ENCODE measurements around the gene EMC8. TPM values are rescaled to one million over a fixed set of nuclear protein-coding genes. Genes with fewer than 3 reads are reported as not detected.
"Not testable (repeated sequence)": the region's sequence is repeated elsewhere in the genome, so short reads cannot be mapped to it uniquely, and the experiment has no call there.

Gene EMC8
- total RNA-seq, 5 donors from 2014 or later (not counting 1 experiment from before 2014, with no cell fraction given), result 27.3 to 34.8 (median 31.1) TPM

GRCh38 chr16:85812031-85812807 is 12.9 kb upstream of the EMC8 start:
- H3K9me3 Mint-ChIP-seq, result no peaks in the 10 kb centered on the region
- no peak overlapping the region for H3K4me3 Mint-ChIP-seq
- Histone ChIP-seq H3K9me3 (no peaks in the 10 kb centered on the region), H3K4me1 (ENCODE audit: control insufficient read depth in 1 of 2, extremely low read depth in 1 of 2, insufficient read depth in 2 of 2, low read length in 2 of 2) (no peaks in the 10 kb centered on the region), H3K4me3 (ENCODE audit: control insufficient read depth in 1 of 2, extremely low read depth in 1 of 2, low read length in 1 of 2) (no peak overlapping the region), H3K27me3 (replicated peaks in 1 of 2; ENCODE audit: control insufficient read depth in 2 of 2, extremely low read depth in 1 of 2, insufficient read depth in 2 of 2, low read length in 1 of 2) (peaks cover 0 to 17% of the 10 kb centered on the region in 2 experiments), H3K36me3 (ENCODE audit: control insufficient read depth in 2 of 2, extremely low read depth in 1 of 2, insufficient read depth in 1 of 2, low read length in 1 of 2) (no peaks in the 10 kb centered on the region), H3K27ac (ENCODE audit: low read length) (no peak overlapping the region)
- H3K27me3 Mint-ChIP-seq, result peaks cover 7 to 9% of the 10 kb centered on the region in 2 donors
- WGBS (ENCODE audit: insufficient coverage), result 62% methylated on average over 26 of the region's 37 CpGs
- H3K4me1 Mint-ChIP-seq, result no peaks in the 10 kb centered on the region
- no peak overlapping the region for H3K27ac Mint-ChIP-seq
- peaks cover 4% of the 10 kb centered on the region for H3K36me3 Mint-ChIP-seq
- DNase-seq (no peak), ATAC-seq (replicated peaks in 1 of 4) (no peak)
- POLR2A ChIA-PET, result interaction anchor here in 1 of 2 donors (0.6 kb wide), 1 partner anchor 1065 kb away, joined by 3 read pairs; no protein-coding TSS in a partner anchor
- CTCF ChIA-PET, result interaction anchor here in 1 of 2 donors (1.1 kb wide), 1 partner anchor 9 kb away, joined by 5 read pairs; no protein-coding TSS in a partner anchor

- Histone ChIP-seq H3K4me1 (ENCODE audit: control insufficient read depth in 1 of 2, extremely low read depth in 1 of 2, insufficient read depth in 2 of 2, low read length in 2 of 2) (no peaks in the 10 kb centered on the region), H3K27ac (ENCODE audit: low read length) (no peak overlapping the region), H3K9me3 (no peaks in the 10 kb centered on the region), H3K27me3 (replicated peaks in 1 of 2; ENCODE audit: control insufficient read depth in 2 of 2, extremely low read depth in 1 of 2, insufficient read depth in 2 of 2, low read length in 1 of 2) (peaks cover 0 to 12% of the 10 kb centered on the region in 2 experiments), H3K4me3 (ENCODE audit: control insufficient read depth in 1 of 2, extremely low read depth in 1 of 2, low read length in 1 of 2) (no peak overlapping the region), H3K36me3 (ENCODE audit: control insufficient read depth in 2 of 2, extremely low read depth in 1 of 2, insufficient read depth in 1 of 2, low read length in 1 of 2) (peaks cover 0 to 14% of the 10 kb centered on the region in 2 donors)
- no peak for DNase-seq
- no peaks in the 10 kb centered on the region for H3K9me3 Mint-ChIP-seq
- no peak overlapping the region for H3K27ac Mint-ChIP-seq
- ATAC-seq (replicated peaks in 1 of 4), result no peak
- no peaks in the 10 kb centered on the region for H3K4me1 Mint-ChIP-seq
- WGBS (ENCODE audit: insufficient coverage), result 86% methylated on average over 3 of the region's 7 CpGs
- H3K36me3 Mint-ChIP-seq, result peaks cover 19% of the 10 kb centered on the region
- H3K27me3 Mint-ChIP-seq, result peaks cover 5 to 8% of the 10 kb centered on the region in 2 donors
- no peak overlapping the region for H3K4me3 Mint-ChIP-seq
- ChIA-PET CTCF (interaction anchor here in 1 of 2 donors (1.5 kb wide), 1 partner anchor 10 kb away, joined by 5 read pairs; no protein-coding TSS in a partner anchor), POLR2A (interaction anchor here in 1 of 2 donors (0.6 kb wide), 1 partner anchor 709 kb away, joined by 4 read pairs; no protein-coding TSS in a partner anchor)
Measured at GRCh38 chr16:85810742-85811115, 11.4 kb upstream of the EMC8 start.

DNA sequence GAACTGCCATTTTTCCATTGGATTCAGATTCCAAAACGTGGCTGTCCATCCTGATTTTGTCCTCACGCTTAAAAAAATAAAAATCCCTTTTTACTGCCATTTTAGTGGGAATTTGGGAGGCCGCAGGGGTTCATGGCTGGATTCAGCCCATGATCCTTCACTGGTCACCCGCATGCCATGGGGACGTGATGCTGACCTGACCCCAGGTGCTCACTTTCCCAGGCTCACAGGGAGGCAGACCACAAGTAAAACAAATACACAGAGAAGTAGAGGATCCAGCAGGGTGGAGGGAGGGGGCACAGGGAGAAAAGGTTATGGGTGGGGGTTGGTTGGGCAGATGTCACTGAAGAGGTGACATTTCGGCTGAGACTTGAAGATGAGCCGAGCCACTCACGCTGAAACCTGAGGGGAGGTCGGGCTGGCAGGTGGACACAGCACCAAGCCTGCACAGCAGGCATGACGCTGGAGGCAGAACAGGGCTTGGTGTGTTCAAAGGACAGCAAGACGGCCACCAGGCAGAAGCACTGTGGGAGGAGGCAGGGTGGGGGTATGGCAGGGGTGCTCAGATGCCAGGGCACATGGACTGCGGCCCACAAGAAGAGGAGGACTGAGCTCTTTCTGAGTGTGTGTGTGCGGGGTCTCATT is 10.9 kb upstream of the EMC8 start:
- Histone ChIP-seq H3K36me3 (ENCODE audit: control insufficient read depth in 2 of 2, extremely low read depth in 1 of 2, insufficient read depth in 1 of 2, low read length in 1 of 2) (peaks cover 2 to 19% of the 10 kb centered on the region in 2 donors), H3K4me1 (ENCODE audit: control insufficient read depth in 1 of 2, extremely low read depth in 1 of 2, insufficient read depth in 2 of 2, low read length in 2 of 2) (no peaks in the 10 kb centered on the region), H3K4me3 (ENCODE audit: control insufficient read depth in 1 of 2, extremely low read depth in 1 of 2, low read length in 1 of 2) (no peak overlapping the region), H3K27ac (ENCODE audit: low read length) (no peak overlapping the region), H3K27me3 (replicated peaks in 1 of 2; ENCODE audit: control insufficient read depth in 2 of 2, extremely low read depth in 1 of 2, insufficient read depth in 2 of 2, low read length in 1 of 2) (peaks cover 0 to 9% of the 10 kb centered on the region in 2 experiments), H3K9me3 (no peaks in the 10 kb centered on the region)
- Mint-ChIP-seq H3K4me1 (peaks cover 0 to 3% (median 2%) of the 10 kb centered on the region in 3 donors), H3K27ac (no peak overlapping the region), H3K36me3 (peaks cover 24% of the 10 kb centered on the region), H3K27me3 (peaks cover 5 to 8% of the 10 kb centered on the region in 2 donors), H3K4me3 (no peak overlapping the region), H3K9me3 (no peaks in the 10 kb centered on the region)
- ATAC-seq (replicated peaks in 1 of 4) (peak in 1 of 4 experiments; percentile 28), DNase-seq (no peak)
- ChIA-PET CTCF (interaction anchor here in 1 of 2 donors (1.5 kb wide), 1 partner anchor 11 kb away, joined by 5 read pairs; no protein-coding TSS in a partner anchor), POLR2A (interaction anchor here in 1 of 2 donors (0.6 kb wide), 1 partner anchor 710 kb away, joined by 4 read pairs; no protein-coding TSS in a partner anchor)
- 80% methylated on average over 10 of the region's 13 CpGs for WGBS (ENCODE audit: insufficient coverage)

- ChIA-PET CTCF (interaction anchor here in 1 of 2 donors (1.5 kb wide), 1 partner anchor 11 kb away, joined by 5 read pairs; no protein-coding TSS in a partner anchor), POLR2A (no interaction called here)
- Mint-ChIP-seq H3K27ac (no peak overlapping the region), H3K36me3 (peaks cover 29% of the 10 kb centered on the region), H3K4me3 (no peak overlapping the region), H3K27me3 (peaks cover 5 to 8% of the 10 kb centered on the region in 2 donors), H3K9me3 (no peaks in the 10 kb centered on the region), H3K4me1 (peaks cover 2 to 4% (median 3%) of the 10 kb centered on the region in 3 donors)
- Histone ChIP-seq H3K27me3 (replicated peaks in 1 of 2; ENCODE audit: control insufficient read depth in 2 of 2, extremely low read depth in 1 of 2, insufficient read depth in 2 of 2, low read length in 1 of 2) (peaks cover 0 to 9% of the 10 kb centered on the region in 2 experiments), H3K4me1 (ENCODE audit: control insufficient read depth in 1 of 2, extremely low read depth in 1 of 2, insufficient read depth in 2 of 2, low read length in 2 of 2) (no peaks in the 10 kb centered on the region), H3K4me3 (ENCODE audit: control insufficient read depth in 1 of 2, extremely low read depth in 1 of 2, low read length in 1 of 2) (no peak overlapping the region), H3K36me3 (ENCODE audit: control insufficient read depth in 2 of 2, extremely low read depth in 1 of 2, insufficient read depth in 1 of 2, low read length in 1 of 2) (peaks cover 6 to 24% of the 10 kb centered on the region in 2 donors), H3K9me3 (no peaks in the 10 kb centered on the region), H3K27ac (ENCODE audit: low read length) (no peak overlapping the region)
- 73% methylated on average over 7 of the region's 10 CpGs for WGBS (ENCODE audit: insufficient coverage)
- no peak for DNase-seq
- no peak for ATAC-seq (replicated peaks in 1 of 4)
Measured at GRCh38 chr16:85809645-85810044, 10.3 kb upstream of the EMC8 start.

- CTCF ChIA-PET, result no interaction called here
- WGBS (ENCODE audit: insufficient coverage), result 91% methylated on average over 5 of the region's 7 CpGs
Measured at GRCh38 chr16:85808926-85809325, 9.6 kb upstream of the EMC8 start.

DNA sequence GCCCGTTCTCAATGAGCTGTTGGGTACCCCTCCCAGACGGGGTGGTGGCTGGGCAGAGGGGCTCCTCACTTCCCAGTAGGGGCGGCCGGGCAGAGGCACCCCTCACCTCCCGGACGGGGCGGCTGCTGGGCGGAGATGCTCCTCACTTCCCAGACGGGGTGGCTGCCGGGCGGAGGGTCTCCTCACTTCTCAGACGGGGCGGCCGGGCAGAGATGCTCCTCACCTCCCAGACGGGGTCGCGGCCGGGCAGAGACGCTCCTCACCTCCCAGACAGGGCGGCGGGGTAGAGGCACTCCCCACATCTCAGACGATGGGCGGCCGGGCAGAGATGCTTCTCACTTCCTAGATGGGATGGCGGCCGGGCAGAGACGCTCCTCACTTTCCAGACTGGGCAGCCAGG is 8.8 kb upstream of the EMC8 start:
- H3K4me1 ChIP-seq (ENCODE audit: control insufficient read depth in 1 of 2, extremely low read depth in 1 of 2, insufficient read depth in 2 of 2, low read length in 2 of 2); H3K4me3 Mint-ChIP-seq; H3K9me3 ChIP-seq; H3K27ac ChIP-seq (ENCODE audit: low read length); ATAC-seq (replicated peaks in 1 of 4); H3K27ac Mint-ChIP-seq; H3K4me3 ChIP-seq (ENCODE audit: control insufficient read depth in 1 of 2, extremely low read depth in 1 of 2, low read length in 1 of 2); POLR2A ChIA-PET; CTCF ChIA-PET; H3K9me3 Mint-ChIP-seq; H3K27me3 Mint-ChIP-seq; H3K27me3 ChIP-seq (replicated peaks in 1 of 2; ENCODE audit: control insufficient read depth in 2 of 2, extremely low read depth in 1 of 2, insufficient read depth in 2 of 2, low read length in 1 of 2); DNase-seq: not testable (repeated sequence)
- no CpG with 5 or more reads among the region's 27 CpGs for WGBS (ENCODE audit: insufficient coverage)
- H3K36me3 ChIP-seq (ENCODE audit: control insufficient read depth in 2 of 2, extremely low read depth in 1 of 2, insufficient read depth in 1 of 2, low read length in 1 of 2), result peaks cover 6 to 37% of the 10 kb centered on the region in 2 donors
- H3K36me3 Mint-ChIP-seq, result peaks cover 42% of the 10 kb centered on the region
- H3K4me1 Mint-ChIP-seq, result peaks cover 10 to 17% (median 12%) of the 10 kb centered on the region in 3 donors

More at GRCh38 chr16:85808926-85809325, 9.6 kb upstream of the EMC8 start:
- Mint-ChIP-seq H3K4me1 (peaks cover 2 to 9% (median 4%) of the 10 kb centered on the region in 3 donors), H3K27ac (no peak overlapping the region), H3K27me3 (peaks cover 5 to 8% of the 10 kb centered on the region in 2 donors), H3K4me3 (no peak overlapping the region), H3K36me3 (peaks cover 33% of the 10 kb centered on the region), H3K9me3 (no peaks in the 10 kb centered on the region)
- no peak for ATAC-seq (replicated peaks in 1 of 4)
- H3K9me3 ChIP-seq, result no peaks in the 10 kb centered on the region
- POLR2A ChIA-PET, result no interaction called here
- DNase-seq, result no peak
- H3K27ac ChIP-seq (ENCODE audit: low read length), result no peak overlapping the region
- peaks cover 0 to 9% of the 10 kb centered on the region in 2 experiments for H3K27me3 ChIP-seq (replicated peaks in 1 of 2; ENCODE audit: control insufficient read depth in 2 of 2, extremely low read depth in 1 of 2, insufficient read depth in 2 of 2, low read length in 1 of 2)
- H3K4me1 ChIP-seq (ENCODE audit: control insufficient read depth in 1 of 2, extremely low read depth in 1 of 2, insufficient read depth in 2 of 2, low read length in 2 of 2), result no peaks in the 10 kb centered on the region
- peaks cover 6 to 29% of the 10 kb centered on the region in 2 donors for H3K36me3 ChIP-seq (ENCODE audit: control insufficient read depth in 2 of 2, extremely low read depth in 1 of 2, insufficient read depth in 1 of 2, low read length in 1 of 2)
- H3K4me3 ChIP-seq (ENCODE audit: control insufficient read depth in 1 of 2, extremely low read depth in 1 of 2, low read length in 1 of 2), result no peak overlapping the region
